Heart left ventricle (tissue), 13 donors: ENCODE measurements around the gene C10orf143.

ENCODE experiments used
- POLR2A ChIP-seq, 2 donors: fragments of 450-650 bp; IDR thresholded peaks; one replicate each; pipeline ENCODE4 v1.6.1; 2017; ENCODE audit warnings: antibody characterized with exemption in 2 of 2, mild to moderate bottlenecking in 2 of 2, moderate library complexity in 2 of 2
- TF ChIP-seq, protein P1 (sequence below), 12 donors: fragments of 200-600 bp; sonication (generic) in 4 of 12; IDR thresholded peaks; one replicate each; pipeline versions ENCODE4 v1.5.0 to v1.8.0; 2018 to 2022; ENCODE audit warnings: antibody characterized with exemption in 12 of 12, mild to moderate bottlenecking in 5 of 12
- donor health status: ischemic (EF 13 %, LVEDD 7.1; RV severe dilation, severe dysfunction).
- donor health status: DM: no; HTN: yes; CAD: no.
- donor health status: DM: no; HTN: no; CAD: no.
- donor health status: ischemic (EF 25% LVEDD 6.9; RV normal size, moderate dysfunction).
- donor health status: ischemic (EF 25% LVEDD 5.7; RV mildly dilated, moderate dysfunction).
- donor health status: ischemic (EF 35%, LVEDD 5.7; RV mildly dilated, moderate dysfunction).
- donor health status: nonischemic (EF 11% LVEDD 7.7; RV severe dilation, severe dysfunction).
- donor health status: DM: yes; HTN: yes; CAD: no.
- donor health status: PGD.
- donor health status: ischemic (EF 29% LVEDD 5.4; RV normal size, mild dysfunction).
- donor health status: nonischemic (EF 23%, LVEDD 6.1; RV moderate dilation, normal function).

GRCh38 chr10:130053561-130053960, 57.1 kb downstream of the C10orf143 start:
- TF ChIP-seq, protein P1, sequence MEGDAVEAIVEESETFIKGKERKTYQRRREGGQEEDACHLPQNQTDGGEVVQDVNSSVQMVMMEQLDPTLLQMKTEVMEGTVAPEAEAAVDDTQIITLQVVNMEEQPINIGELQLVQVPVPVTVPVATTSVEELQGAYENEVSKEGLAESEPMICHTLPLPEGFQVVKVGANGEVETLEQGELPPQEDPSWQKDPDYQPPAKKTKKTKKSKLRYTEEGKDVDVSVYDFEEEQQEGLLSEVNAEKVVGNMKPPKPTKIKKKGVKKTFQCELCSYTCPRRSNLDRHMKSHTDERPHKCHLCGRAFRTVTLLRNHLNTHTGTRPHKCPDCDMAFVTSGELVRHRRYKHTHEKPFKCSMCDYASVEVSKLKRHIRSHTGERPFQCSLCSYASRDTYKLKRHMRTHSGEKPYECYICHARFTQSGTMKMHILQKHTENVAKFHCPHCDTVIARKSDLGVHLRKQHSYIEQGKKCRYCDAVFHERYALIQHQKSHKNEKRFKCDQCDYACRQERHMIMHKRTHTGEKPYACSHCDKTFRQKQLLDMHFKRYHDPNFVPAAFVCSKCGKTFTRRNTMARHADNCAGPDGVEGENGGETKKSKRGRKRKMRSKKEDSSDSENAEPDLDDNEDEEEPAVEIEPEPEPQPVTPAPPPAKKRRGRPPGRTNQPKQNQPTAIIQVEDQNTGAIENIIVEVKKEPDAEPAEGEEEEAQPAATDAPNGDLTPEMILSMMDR (IDR thresholded peaks at IDR 0.05) = no peak
- no peak for TF ChIP-seq POLR2A (IDR thresholded peaks at IDR 0.05)
